ENCODE results near the gene PRM1. TPM values are rescaled to one million over a fixed set of nuclear protein-coding genes. Genes with fewer than 3 reads are reported as not detected.

Gene PRM1
- total and polyA plus RNA-seq, 4 experiments from 2014 or later = not detected

DNA sequence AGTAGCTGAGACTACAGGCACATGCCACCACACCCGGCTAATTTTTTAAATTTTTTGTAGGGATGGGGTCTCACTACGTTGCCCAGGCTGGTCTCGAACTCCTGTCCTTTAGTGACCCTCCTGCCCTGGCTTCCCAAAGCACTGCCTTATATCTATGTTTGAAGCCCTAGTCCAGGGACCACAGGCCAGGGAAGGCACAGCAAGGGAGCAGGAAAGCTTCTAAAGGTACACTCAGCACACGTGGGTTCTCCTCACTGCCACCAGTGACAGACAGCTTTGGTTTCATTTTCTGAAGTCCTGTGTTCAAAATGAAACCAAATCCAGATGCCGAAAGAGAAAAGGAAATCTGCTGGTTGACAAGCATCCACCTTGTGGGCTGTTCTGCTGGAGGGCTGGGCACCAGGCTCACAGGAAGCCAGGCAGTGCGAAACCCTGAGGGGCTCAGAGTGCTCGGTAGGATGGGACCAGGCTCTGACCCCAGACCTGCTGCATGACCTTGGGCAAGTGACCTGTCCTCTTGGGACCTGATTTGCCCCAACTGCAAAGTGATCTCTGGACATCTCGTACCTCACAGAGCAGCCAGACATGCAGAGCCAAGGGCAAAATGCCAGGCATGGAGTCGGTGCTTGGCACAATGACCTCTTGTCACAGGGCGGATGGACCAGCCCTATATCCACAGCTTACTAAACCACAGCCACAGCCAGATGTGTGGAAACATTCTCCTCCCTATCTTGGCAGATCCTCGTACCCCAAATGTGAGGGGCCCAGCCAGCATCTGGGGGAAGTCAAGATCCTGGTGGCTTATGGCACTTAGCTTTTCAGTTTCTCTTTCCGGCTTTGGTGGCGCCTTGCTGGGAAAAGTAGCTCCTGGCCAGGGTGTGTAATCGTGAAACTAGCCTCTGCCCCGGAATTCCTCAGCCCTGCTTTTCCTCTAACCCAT, 22.3 kb downstream of the PRM1 start:
- Histone ChIP-seq H3K36me3 (ENCODE audit: insufficient read depth, low read length) (no peaks in the 10 kb centered on the region), H3K9me3 (ENCODE audit: control insufficient read depth in 1 of 2, low read length in 2 of 2) (no peaks in the 10 kb centered on the region), H3K4me1 (ENCODE audit: insufficient read depth, low read length) (peaks cover 44% of the 10 kb centered on the region), H3K27me3 (ENCODE audit: insufficient read depth, low read length) (no peaks in the 10 kb centered on the region), H3K27ac (ENCODE audit: low read depth, low read length) (peak overlapping the region; percentile 39), H3K4me3 (ENCODE audit: low read length in 2 of 2) (peak overlapping the region in 1 of 2 donors; percentile 16)
- Mint-ChIP-seq H3K9me3 (peaks cover 0 to 6% (median 0%) of the 10 kb centered on the region in 8 donors), H3K27ac (peak overlapping the region; percentile 24 to 97 (median 88)), H3K4me1 (peaks cover 27 to 64% (median 36%) of the 10 kb centered on the region in 4 donors), H3K36me3 (peaks cover 0 to 10% of the 10 kb centered on the region in 2 donors), H3K4me3 (peak overlapping the region; percentile 53 to 78 (median 71)), H3K27me3 (no peaks in the 10 kb centered on the region)
- peak; percentile 59 to 73 (median 61) for DNase-seq
- intact Hi-C loops (cut with micrococcal nuclease) = loop anchor here (1.0 to 10.0 kb wide), 5 partner anchors 38 to 656 kb away; partner anchors contain the start of genes GSPT1 and TXNDC11
- CTCF ChIA-PET (ENCODE audit: partially characterized antibody) = interaction anchor here (0.5 to 7.6 kb wide), 16 partner anchors 10 to 458 kb away, joined by 3 to 197 read pairs (median 6); partner anchors contain the start of genes PRM3 and TNP2
- POLR2A ChIA-PET (ENCODE audit: partially characterized antibody) = interaction anchor here (0.6 to 8.3 kb wide), 11 partner anchors 10 to 293 kb away, joined by 3 to 283 read pairs (median 4); partner anchors contain the start of gene TNP2

DNA sequence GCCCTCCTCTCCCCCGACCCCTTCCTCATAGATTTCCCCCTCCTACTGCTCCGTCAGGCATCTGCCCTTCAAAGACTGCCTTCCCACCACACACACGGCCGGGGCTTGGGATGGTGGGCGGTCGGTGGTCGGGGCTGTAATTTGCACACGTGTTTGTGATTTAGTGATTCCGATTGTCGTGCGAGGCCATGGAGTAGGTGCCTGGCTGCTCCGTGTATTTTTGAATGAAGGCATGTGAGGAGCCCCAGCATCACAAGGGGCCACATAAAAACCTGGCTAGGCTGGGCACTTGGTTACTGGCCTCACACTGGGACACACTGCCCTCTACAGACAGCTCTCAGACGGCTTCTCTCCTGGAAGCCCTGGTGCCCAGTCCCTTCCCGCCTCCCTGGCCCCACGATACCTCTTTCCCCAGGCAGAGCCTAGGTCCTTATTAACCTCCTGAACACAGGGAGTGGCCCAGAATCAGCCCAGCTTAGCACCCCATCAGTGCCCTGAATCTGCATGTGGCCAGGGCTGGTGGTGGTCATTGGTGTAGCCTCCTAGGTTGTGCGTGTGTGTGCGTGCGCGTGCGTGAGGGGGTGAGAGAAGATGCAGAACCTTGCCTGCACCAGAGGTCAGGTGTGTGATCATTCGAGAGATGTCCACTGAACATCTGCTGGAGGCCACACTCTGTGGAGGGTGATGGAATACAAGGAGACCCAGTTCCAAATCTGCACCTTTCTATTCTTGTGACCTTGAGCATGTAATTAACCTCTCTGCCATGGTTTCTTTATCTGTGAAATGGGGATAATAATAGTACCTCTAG, 23.8 kb downstream of the PRM1 start:
- H3K4me1 ChIP-seq (ENCODE audit: insufficient read depth, low read length) = peaks cover 47% of the 10 kb centered on the region
- Mint-ChIP-seq H3K4me1 (peaks cover 30 to 67% (median 39%) of the 10 kb centered on the region in 4 donors), H3K27ac (peak overlapping the region; percentile 91 to 99 (median 97)), H3K36me3 (peaks cover 0 to 20% of the 10 kb centered on the region in 2 donors), H3K9me3 (peaks cover 0 to 8% (median 0%) of the 10 kb centered on the region in 8 donors), H3K27me3 (no peaks in the 10 kb centered on the region), H3K4me3 (peak overlapping the region; percentile 89 to 98 (median 94))
- no peaks in the 10 kb centered on the region for H3K27me3 ChIP-seq (ENCODE audit: insufficient read depth, low read length)
- H3K36me3 ChIP-seq (ENCODE audit: insufficient read depth, low read length) = peaks cover 6% of the 10 kb centered on the region
- intact Hi-C loops (cut with micrococcal nuclease) = loop anchor here (1.0 to 10.0 kb wide), 6 partner anchors 40 to 657 kb away; partner anchors contain the start of genes GSPT1 and TXNDC11
- POLR2A ChIA-PET (ENCODE audit: partially characterized antibody) = interaction anchor here (0.6 to 8.3 kb wide), 21 partner anchors 12 to 484 kb away, joined by 3 to 283 read pairs (median 13); partner anchors contain the start of genes CLEC16A and TNP2
- peak overlapping the region; percentile 83 for H3K27ac ChIP-seq (ENCODE audit: low read depth, low read length)
- no peaks in the 10 kb centered on the region for H3K9me3 ChIP-seq (ENCODE audit: control insufficient read depth in 1 of 2, low read length in 2 of 2)
- CTCF ChIA-PET (ENCODE audit: partially characterized antibody) = interaction anchor here (0.6 to 7.6 kb wide), 21 partner anchors 11 to 303 kb away, joined by 3 to 197 read pairs (median 6); partner anchors contain the start of genes PRM3 and TNP2
- peak; percentile 51 to 62 (median 53) for DNase-seq
- peak overlapping the region; percentile 73 to 85 for H3K4me3 ChIP-seq (ENCODE audit: low read length in 2 of 2)

DNA sequence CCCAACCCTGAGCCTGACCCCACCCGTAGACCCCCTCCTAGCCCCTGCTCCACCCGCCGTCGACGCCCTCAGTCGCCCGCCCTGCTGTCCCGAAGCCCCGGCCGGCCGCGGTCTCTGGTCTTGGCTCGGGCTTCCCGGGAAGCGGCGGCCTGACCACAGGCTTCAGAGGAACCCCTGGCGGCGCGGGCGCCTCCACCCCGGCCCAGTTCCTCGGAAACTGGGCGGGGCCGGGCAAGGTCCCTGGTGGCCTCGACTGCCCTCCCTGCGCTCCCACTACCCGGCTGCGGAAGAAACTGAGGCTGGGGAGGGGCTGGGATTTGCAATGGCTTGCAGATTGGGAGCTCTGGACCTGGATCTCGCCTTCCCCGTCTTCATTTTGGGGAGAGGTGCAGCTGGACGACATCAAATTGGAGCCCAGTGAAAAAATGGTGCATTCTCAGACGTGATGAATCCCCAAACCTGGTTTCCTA, 24.4 kb downstream of the PRM1 start:
- Mint-ChIP-seq H3K9me3 (peaks cover 0 to 12% (median 0%) of the 10 kb centered on the region in 8 donors), H3K4me1 (peaks cover 36 to 73% (median 45%) of the 10 kb centered on the region in 4 donors), H3K36me3 (peaks cover 5 to 27% of the 10 kb centered on the region in 2 donors), H3K27ac (peak overlapping the region; percentile 92 to 99 (median 97)), H3K27me3 (no peaks in the 10 kb centered on the region), H3K4me3 (peak overlapping the region; percentile 90 to 98 (median 94))
- POLR2A ChIA-PET (ENCODE audit: partially characterized antibody) = interaction anchor here (0.5 to 8.3 kb wide), 42 partner anchors 8 to 486 kb away, joined by 3 to 283 read pairs (median 6); partner anchors contain the start of genes CLEC16A, TNP2 and TXNDC11
- H3K36me3 ChIP-seq (ENCODE audit: insufficient read depth, low read length) = peaks cover 6% of the 10 kb centered on the region
- no peaks in the 10 kb centered on the region for H3K9me3 ChIP-seq (ENCODE audit: control insufficient read depth in 1 of 2, low read length in 2 of 2)
- CTCF ChIA-PET (ENCODE audit: partially characterized antibody) = interaction anchor here (1.0 to 7.6 kb wide), 20 partner anchors 12 to 289 kb away, joined by 3 to 197 read pairs (median 6); partner anchors contain the start of genes PRM3 and TNP2
- peak in 3 of 5 donors; percentile 28 to 54 (median 31) for DNase-seq
- intact Hi-C loops (cut with micrococcal nuclease) = loop anchor here (1.0 to 10.0 kb wide), 6 partner anchors 41 to 658 kb away; partner anchors contain the start of genes GSPT1 and TXNDC11
- no peaks in the 10 kb centered on the region for H3K27me3 ChIP-seq (ENCODE audit: insufficient read depth, low read length)
- H3K4me3 ChIP-seq (ENCODE audit: low read length in 2 of 2) = peak overlapping the region; percentile 73 to 85
- peak overlapping the region; percentile 83 for H3K27ac ChIP-seq (ENCODE audit: low read depth, low read length)
- H3K4me1 ChIP-seq (ENCODE audit: insufficient read depth, low read length) = peaks cover 53% of the 10 kb centered on the region

DNA sequence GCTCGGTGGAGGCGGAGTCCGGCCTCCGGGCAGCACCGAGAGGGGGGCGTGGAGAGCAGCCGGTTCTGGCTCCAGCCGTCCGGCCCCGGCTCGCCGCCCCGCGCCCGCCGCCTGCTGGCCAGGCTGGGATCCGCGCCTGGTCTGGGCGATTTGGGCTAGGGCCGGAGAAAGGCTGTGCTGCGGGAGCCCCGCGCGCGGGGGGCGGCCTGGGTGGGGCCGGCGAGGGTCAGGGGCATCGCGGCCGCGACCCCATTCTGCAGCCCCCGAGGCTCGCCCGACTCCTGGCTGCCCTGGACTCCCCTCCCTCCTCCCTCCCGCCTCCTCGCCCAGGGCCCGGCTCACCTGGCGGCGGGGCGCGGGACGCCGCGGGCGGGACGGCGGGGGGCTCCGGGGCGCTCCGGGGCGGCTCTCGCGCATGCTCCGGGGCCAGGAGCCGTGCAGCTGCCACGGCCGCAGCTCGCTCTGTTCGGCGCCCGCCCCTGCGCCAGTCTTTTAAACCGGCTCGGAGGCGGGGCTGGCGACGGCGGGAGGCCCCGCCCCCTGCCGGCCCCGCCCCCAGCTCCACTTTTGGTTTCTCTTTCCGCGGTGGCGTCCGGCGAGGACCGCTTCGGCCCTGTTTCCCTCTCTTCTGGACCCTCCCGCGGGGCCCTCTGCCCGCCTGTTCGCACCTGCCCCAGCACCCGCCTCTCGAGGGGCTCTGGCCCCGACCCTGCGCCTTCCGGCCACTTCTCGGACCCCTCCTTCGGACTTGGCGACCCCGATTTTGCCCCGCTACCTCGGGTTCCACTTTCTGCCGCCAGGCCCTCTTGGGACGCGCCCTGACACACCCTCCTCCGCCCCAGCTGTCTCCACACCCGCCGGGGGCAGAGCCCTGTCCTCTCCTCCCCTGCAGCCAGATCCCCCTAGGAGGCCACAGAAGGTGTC, 25.1 kb downstream of the PRM1 start, which contains the start of gene SOCS1:
Gene SOCS1, minus strand, starts transcription at position 468 of the 924 bp plus-strand sequence. CDS start 726 bp downstream, outside the sequence.
- H3K9me3 Mint-ChIP-seq = peaks cover 0 to 12% (median 0%) of the 10 kb centered on the region in 8 donors
- peak within 1 kb of the TSS; percentile 73 to 85 for H3K4me3 ChIP-seq (ENCODE audit: low read length in 2 of 2)
- no peaks in the 10 kb centered on the region for H3K27me3 Mint-ChIP-seq
- peaks cover 6% of the 10 kb centered on the region for H3K36me3 ChIP-seq (ENCODE audit: insufficient read depth, low read length)
- H3K4me1 ChIP-seq (ENCODE audit: insufficient read depth, low read length) = peaks cover 60% of the 10 kb centered on the region
- peak; percentile 78 to 87 (median 83) for DNase-seq
- no peaks in the 10 kb centered on the region for H3K27me3 ChIP-seq (ENCODE audit: insufficient read depth, low read length)
- H3K9me3 ChIP-seq (ENCODE audit: control insufficient read depth in 1 of 2, low read length in 2 of 2) = no peaks in the 10 kb centered on the region
- ChIA-PET CTCF (ENCODE audit: partially characterized antibody) (interaction anchor here (0.7 to 7.6 kb wide), 36 partner anchors 10 to 307 kb away, joined by 3 to 197 read pairs (median 6); partner anchors contain the start of genes PRM3 and TNP2), POLR2A (ENCODE audit: partially characterized antibody) (interaction anchor here (0.5 to 8.3 kb wide), 55 partner anchors 8 to 660 kb away, joined by 3 to 283 read pairs (median 6); partner anchors contain the start of genes CLEC16A, DEXI, GSPT1 and TNP2)
- peak within 1 kb of the TSS; percentile 90 to 98 (median 94) for H3K4me3 Mint-ChIP-seq
- intact Hi-C loops (cut with micrococcal nuclease) = loop anchor here (1.0 to 10.0 kb wide), 9 partner anchors 23 to 659 kb away; partner anchors contain the start of genes CLEC16A, GSPT1, RMI2 and TXNDC11
- H3K27ac ChIP-seq (ENCODE audit: low read depth, low read length) = peak within 1 kb of the TSS; percentile 83
- H3K27ac Mint-ChIP-seq = peak within 1 kb of the TSS; percentile 92 to 99 (median 97)
- H3K36me3 Mint-ChIP-seq = peaks cover 5 to 28% of the 10 kb centered on the region in 2 donors
- peaks cover 38 to 77% (median 48%) of the 10 kb centered on the region in 4 donors for H3K4me1 Mint-ChIP-seq

DNA sequence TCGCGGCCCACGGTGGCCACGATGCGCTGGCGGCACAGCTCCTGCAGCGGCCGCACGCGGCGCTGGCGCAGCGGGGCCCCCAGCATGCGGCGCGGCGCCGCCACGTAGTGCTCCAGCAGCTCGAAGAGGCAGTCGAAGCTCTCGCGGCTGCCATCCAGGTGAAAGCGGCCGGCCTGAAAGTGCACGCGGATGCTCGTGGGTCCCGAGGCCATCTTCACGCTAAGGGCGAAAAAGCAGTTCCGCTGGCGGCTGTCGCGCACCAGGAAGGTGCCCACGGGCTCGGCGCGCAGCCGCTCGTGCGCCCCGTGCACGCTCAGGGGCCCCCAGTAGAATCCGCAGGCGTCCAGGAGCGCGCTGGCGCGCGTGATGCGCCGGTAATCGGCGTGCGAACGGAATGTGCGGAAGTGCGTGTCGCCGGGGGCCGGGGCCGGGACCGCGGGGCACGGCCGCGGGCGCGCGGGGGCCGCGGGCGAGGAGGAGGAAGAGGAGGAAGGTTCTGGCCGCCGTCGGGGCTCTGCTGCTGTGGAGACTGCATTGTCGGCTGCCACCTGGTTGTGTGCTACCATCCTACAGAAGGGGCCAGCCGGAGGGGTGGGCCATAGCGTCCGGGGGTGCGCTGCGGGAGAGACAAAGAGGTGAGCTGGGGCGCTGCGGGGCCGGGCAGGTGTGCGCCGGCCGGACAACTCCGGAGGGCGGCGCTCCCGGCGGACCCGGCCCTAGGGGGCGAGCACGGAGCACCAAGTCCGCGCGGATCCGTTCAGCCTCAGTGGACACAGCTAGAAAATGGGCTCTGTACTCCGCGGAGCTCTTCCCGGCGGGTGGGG, 26.0 kb downstream of the PRM1 start:
- CTCF ChIA-PET (ENCODE audit: partially characterized antibody) = interaction anchor here (0.7 to 7.6 kb wide), 36 partner anchors 9 to 307 kb away, joined by 3 to 197 read pairs (median 6); no protein-coding TSS in a partner anchor
- peaks cover 60% of the 10 kb centered on the region for H3K4me1 ChIP-seq (ENCODE audit: insufficient read depth, low read length)
- peaks cover 41 to 78% (median 53%) of the 10 kb centered on the region in 4 donors for H3K4me1 Mint-ChIP-seq
- H3K4me3 Mint-ChIP-seq = peak overlapping the region; percentile 85 to 91 (median 88)
- intact Hi-C loops (cut with micrococcal nuclease) = loop anchor here (1.0 to 10.0 kb wide), 9 partner anchors 22 to 660 kb away; partner anchors contain the start of genes CLEC16A, GSPT1, RMI2 and TXNDC11
- H3K4me3 ChIP-seq (ENCODE audit: low read length in 2 of 2) = peak overlapping the region; percentile 73 to 85
- H3K9me3 ChIP-seq (ENCODE audit: control insufficient read depth in 1 of 2, low read length in 2 of 2) = no peaks in the 10 kb centered on the region
- no peaks in the 10 kb centered on the region for H3K27me3 ChIP-seq (ENCODE audit: insufficient read depth, low read length)
- peaks cover 6% of the 10 kb centered on the region for H3K36me3 ChIP-seq (ENCODE audit: insufficient read depth, low read length)
- peak overlapping the region; percentile 83 for H3K27ac ChIP-seq (ENCODE audit: low read depth, low read length)
- peaks cover 5 to 33% of the 10 kb centered on the region in 2 donors for H3K36me3 Mint-ChIP-seq
- H3K9me3 Mint-ChIP-seq = peaks cover 0 to 14% (median 0%) of the 10 kb centered on the region in 8 donors
- DNase-seq = peak; percentile 79 to 82 (median 80)
- no peaks in the 10 kb centered on the region for H3K27me3 Mint-ChIP-seq
- H3K27ac Mint-ChIP-seq = peak overlapping the region; percentile 52 to 95 (median 79)
- POLR2A ChIA-PET (ENCODE audit: partially characterized antibody) = interaction anchor here (0.6 to 8.3 kb wide), 54 partner anchors 9 to 661 kb away, joined by 3 to 283 read pairs (median 5); partner anchors contain the start of genes CLEC16A, DEXI, GSPT1 and PRM3
